Chondrocyte (in vitro differentiated cells): ENCODE measurements around the gene NCAPG. TPM values are rescaled to one million over a fixed set of nuclear protein-coding genes. Genes with fewer than 3 reads are reported as not detected.

Experiments used
- DNase-seq: peaks from one replicate; pipeline ENCODE4 v3.0.0; 2021; ENCODE audit warnings: mixed read lengths, low spot score
- H3K27ac Mint-ChIP-seq: one replicate; pipeline ENCODE4 v1.8.0; 2021; ENCODE audit warnings: mild to moderate bottlenecking, moderate library complexity, mixed read lengths; ENCODE audit not compliant: unreplicated experiment
- H3K27me3 Mint-ChIP-seq: 2 replicates; pipeline ENCODE4 v1.8.0; 2021; ENCODE audit warnings: low read depth, mixed read lengths
- H3K36me3 Mint-ChIP-seq: 2 replicates; pipeline ENCODE4 v1.8.0; 2021; ENCODE audit warnings: low read depth, mixed read lengths
- H3K4me1 Mint-ChIP-seq: 2 replicates; pipeline ENCODE4 v1.8.0; 2021; ENCODE audit warnings: low read depth, mild to moderate bottlenecking, mixed read lengths
- H3K4me3 Mint-ChIP-seq: one replicate; pipeline ENCODE4 v1.8.0; 2021; ENCODE audit warnings: mild to moderate bottlenecking, moderate library complexity, mixed read lengths; ENCODE audit not compliant: unreplicated experiment
- H3K9me3 Mint-ChIP-seq: 2 replicates; pipeline ENCODE4 v1.8.0; 2021; ENCODE audit warnings: low read depth, mixed read lengths
- total RNA-seq: library from RNA; stranded (reverse); gene quantifications from 3 replicates; pipeline ENCODE4 v1.2.1, GENCODE V29; 2021
- TF ChIP-seq, protein P1 (sequence below): fragments of 200-600 bp; sonication (generic); IDR thresholded peaks from 2 replicates; pipeline ENCODE4 v1.5.0; 2021; ENCODE audit warnings: antibody characterized with exemption, mild to moderate bottlenecking, moderate library complexity

NCAPG gene
- total RNA-seq, 1 donor from 2014 or later, result 6.4 TPM

DNA sequence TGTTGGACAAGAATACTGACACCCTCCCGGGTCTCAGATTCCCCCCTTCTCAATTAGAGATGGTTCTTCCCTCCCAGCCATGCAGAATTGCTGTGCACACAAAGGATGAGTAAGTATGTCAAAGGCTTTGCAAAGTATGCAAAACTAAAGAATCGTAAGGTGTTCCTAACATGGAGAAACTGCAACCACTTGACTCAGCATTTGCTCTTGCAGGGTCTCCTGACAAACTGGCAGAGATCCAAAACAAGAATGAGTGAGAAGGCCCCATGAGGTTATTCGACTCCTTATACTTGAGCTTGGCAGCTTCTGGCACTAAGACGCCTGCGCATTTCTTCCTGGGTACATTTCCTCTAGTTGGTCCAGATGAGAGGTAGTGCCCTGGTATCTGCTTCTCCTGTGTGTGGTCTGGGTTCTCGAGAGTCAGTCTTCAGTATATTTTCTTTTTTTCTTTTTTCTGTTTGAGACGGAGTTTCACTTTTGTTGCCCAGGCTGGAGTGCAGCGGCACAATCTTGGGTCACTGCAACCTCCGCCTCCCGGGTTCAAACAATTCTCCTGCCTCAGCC is 37.6 kb upstream of the NCAPG start:
- Mint-ChIP-seq H3K36me3 (no peaks in the 10 kb centered on the region), H3K27ac (no peak overlapping the region), H3K27me3 (no peaks in the 10 kb centered on the region), H3K9me3 (peaks cover 4% of the 10 kb centered on the region), H3K4me1 (no peaks in the 10 kb centered on the region), H3K4me3 (no peak overlapping the region)
- DNase-seq, result no peak
- TF ChIP-seq, protein P1, sequence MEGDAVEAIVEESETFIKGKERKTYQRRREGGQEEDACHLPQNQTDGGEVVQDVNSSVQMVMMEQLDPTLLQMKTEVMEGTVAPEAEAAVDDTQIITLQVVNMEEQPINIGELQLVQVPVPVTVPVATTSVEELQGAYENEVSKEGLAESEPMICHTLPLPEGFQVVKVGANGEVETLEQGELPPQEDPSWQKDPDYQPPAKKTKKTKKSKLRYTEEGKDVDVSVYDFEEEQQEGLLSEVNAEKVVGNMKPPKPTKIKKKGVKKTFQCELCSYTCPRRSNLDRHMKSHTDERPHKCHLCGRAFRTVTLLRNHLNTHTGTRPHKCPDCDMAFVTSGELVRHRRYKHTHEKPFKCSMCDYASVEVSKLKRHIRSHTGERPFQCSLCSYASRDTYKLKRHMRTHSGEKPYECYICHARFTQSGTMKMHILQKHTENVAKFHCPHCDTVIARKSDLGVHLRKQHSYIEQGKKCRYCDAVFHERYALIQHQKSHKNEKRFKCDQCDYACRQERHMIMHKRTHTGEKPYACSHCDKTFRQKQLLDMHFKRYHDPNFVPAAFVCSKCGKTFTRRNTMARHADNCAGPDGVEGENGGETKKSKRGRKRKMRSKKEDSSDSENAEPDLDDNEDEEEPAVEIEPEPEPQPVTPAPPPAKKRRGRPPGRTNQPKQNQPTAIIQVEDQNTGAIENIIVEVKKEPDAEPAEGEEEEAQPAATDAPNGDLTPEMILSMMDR, result no peak

DNA sequence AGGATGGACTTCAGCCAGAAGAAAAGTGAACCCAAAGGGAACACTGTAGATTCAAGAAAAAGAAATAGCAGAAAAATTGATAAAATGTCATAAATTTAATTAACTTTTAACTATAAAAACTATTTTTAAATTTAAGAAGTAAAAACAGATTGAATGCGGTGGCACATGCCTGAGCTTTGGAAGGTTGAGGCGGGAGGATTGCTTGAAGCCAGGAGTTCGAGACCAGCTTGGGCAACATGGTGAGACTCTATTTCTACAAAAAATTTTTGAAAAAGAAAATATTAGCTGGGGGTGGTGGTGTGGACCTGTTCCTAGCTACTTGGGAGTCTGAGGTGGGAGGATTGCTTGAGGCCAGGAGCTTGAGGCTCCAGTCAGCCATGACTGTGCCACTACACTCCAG is 32.3 kb upstream of the NCAPG start:
- H3K4me1 Mint-ChIP-seq, result peaks cover 12% of the 10 kb centered on the region
- H3K27ac Mint-ChIP-seq, result no peak overlapping the region
- peaks cover 1% of the 10 kb centered on the region for H3K36me3 Mint-ChIP-seq
- no peak for DNase-seq
- no peak overlapping the region for H3K4me3 Mint-ChIP-seq
- peaks cover 5% of the 10 kb centered on the region for H3K9me3 Mint-ChIP-seq
- TF ChIP-seq, protein P1, result no peak
- peaks cover 29% of the 10 kb centered on the region for H3K27me3 Mint-ChIP-seq

DNA sequence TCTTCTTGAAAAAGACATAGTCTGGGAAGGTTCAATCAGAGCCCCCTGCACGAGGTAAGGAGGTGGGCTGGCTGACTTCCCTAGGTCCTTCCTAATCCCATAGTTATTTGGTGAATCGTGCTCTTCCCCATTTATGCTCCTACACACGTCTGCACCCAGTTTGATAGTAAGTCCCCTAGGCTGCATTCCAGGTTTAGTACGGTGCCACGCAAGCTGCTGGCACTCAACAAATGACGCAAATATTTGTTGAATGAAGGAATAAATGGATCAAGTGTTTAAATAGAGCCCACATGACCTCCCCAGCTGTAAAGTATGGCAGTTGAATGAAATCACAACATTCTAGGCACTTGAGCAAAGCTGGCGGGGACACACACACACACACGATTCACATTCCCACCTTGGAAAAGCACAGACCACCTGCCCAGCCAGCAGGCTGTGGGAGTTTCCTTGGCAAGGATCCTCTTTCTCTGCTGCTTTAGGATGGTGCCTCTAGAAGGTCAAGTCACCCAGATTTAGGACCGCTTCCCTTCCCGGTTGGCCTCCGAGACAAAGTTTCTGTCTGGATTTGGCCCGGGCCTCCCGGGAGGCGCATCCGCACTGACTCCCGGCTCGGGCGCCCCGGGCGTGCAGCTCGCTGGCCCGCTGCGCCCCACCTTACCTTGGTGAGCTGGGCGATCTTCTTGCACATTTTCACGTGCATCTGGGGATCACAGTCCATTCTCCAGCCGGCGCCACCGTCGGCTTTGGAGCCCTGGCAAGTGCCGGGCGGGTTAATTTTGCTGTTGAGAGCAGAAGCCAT is 30.1 kb upstream of the NCAPG start:
- Mint-ChIP-seq H3K4me3 (peak overlapping the region; percentile 79), H3K27me3 (peaks cover 29% of the 10 kb centered on the region), H3K27ac (no peak overlapping the region), H3K4me1 (peaks cover 12% of the 10 kb centered on the region), H3K9me3 (peaks cover 5% of the 10 kb centered on the region), H3K36me3 (peaks cover 1% of the 10 kb centered on the region)
- TF ChIP-seq, protein P1, result no peak
- no peak for DNase-seq

DNA sequence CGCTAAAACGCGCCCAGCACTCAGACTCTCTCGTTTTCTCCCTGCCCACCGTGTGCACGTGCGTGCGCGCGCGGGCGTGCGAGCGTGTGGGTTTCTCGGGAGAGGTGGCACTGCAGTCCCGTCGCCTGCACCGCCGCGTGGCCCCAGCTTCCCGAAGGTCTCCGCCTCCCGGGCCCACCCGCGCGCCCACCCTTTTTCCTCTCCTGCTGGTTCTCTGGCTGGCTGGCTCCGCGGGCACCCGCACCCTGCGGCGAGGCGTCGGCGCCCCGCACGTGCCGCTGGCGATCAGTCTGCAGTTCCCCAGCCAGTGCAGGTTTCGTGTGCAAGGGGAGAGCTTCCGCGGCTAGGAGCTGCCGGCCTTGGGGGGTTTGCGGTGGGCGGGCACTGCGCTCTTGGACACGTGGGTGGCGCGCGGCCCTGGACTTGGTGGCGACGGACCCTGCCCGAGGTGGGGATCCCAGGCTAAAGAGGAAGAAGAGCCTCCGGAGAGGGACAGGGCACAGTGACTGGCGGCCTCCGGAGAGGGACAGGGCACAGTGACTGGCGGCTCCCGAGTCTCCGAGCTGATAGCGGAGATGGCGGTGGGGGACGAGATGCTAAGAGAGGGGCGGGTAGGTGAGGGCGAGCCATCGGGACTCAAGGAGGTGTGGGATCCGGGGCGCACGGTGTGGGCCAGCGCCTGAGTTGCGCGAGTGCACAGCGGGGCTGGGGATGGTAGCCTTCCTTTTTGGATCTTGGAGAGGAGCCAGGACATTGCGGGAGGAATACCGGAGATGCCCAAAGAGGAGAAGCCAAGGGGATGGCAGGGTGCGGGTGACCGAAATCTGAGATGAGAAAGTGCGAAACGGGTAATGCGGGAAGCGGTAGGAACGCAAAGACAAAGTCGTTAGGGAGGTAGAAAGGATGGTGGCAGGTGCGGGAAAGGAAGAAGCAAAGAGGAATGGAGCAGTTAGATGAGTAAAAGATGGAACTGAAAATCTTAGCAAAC is 29.2 kb upstream of the NCAPG start, which contains the start of gene FAM184B:
Gene FAM184B (minus strand): TSS at position 322 of the 988 bp plus-strand sequence. CDS start 322 bp downstream, outside the sequence.
- H3K36me3 Mint-ChIP-seq, result peaks cover 1% of the 10 kb centered on the region
- H3K4me3 Mint-ChIP-seq, result peak within 1 kb of the TSS; percentile 79
- H3K27me3 Mint-ChIP-seq, result peaks cover 29% of the 10 kb centered on the region
- no peak for DNase-seq
- H3K4me1 Mint-ChIP-seq, result peaks cover 12% of the 10 kb centered on the region
- peaks cover 5% of the 10 kb centered on the region for H3K9me3 Mint-ChIP-seq
- TF ChIP-seq, protein P1, result no peak
- no peak within 1 kb of the TSS for H3K27ac Mint-ChIP-seq

DNA sequence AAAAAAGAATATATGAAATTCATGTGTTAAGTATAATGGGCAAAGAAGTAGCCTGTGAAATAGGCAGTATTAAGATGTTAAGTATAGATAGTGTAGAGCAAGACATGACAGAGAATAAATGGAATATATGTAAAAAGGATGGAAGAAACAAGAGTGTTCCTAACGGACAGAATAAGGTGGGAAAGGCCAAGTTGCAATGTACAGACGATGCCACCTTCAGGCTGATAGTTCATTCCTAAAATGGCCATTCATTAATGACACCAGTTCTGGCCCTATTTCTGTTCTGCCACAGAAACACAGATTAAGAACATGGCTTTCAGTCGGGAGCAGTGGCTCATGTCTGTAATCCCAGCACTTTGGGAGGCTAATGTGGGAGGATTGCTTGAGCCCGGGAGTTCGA is 24.9 kb upstream of the NCAPG start:
- Mint-ChIP-seq H3K4me3 (no peak overlapping the region), H3K27me3 (peaks cover 9% of the 10 kb centered on the region), H3K27ac (no peak overlapping the region), H3K9me3 (no peaks in the 10 kb centered on the region), H3K36me3 (no peaks in the 10 kb centered on the region), H3K4me1 (peaks cover 8% of the 10 kb centered on the region)
- DNase-seq, result no peak
- TF ChIP-seq, protein P1, result no peak
